Measurements from ENCODE around the gene USP24. TPM values are rescaled to one million over a fixed set of nuclear protein-coding genes. Genes with fewer than 3 reads are reported as not detected.

USP24 gene
- total RNA-seq, 5 donors from 2014 or later (not counting 1 experiment from before 2014, with no cell fraction given), result 58.9 to 90.7 (median 64.0) TPM

DNA sequence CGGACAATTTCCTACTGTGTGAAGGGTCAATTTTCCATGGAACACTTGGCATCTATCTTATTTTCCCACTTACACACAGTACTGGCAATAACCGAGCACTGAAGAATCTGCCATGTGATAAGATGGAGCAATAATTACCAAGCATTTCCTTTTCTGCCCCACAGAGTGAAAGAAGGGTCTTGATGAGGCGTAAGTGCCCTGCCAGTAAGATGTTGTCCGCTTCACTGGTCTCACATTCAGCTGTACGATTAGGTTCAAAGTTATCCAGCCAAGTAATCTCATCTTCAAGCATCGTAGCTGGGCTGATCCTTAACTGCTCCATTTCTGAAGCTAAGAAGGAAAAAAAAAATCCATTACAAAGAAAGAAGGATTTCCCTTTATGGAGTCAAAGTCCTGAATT is 108.1 kb downstream of the USP24 start:
- Mint-ChIP-seq H3K9me3 (no peaks in the 10 kb centered on the region), H3K4me1 (no peaks in the 10 kb centered on the region), H3K27ac (no peak overlapping the region), H3K27me3 (no peaks in the 10 kb centered on the region), H3K4me3 (no peak overlapping the region), H3K36me3 (peaks cover 66% of the 10 kb centered on the region)
- POLR2A ChIA-PET, result no interaction called here
- H3K27ac ChIP-seq (ENCODE audit: low read length), result no peak overlapping the region
- WGBS (ENCODE audit: insufficient coverage), result 100% methylated on average over 4 of the region's 6 CpGs
- no peak overlapping the region for H3K4me3 ChIP-seq (ENCODE audit: control insufficient read depth in 1 of 2, extremely low read depth in 1 of 2, low read length in 1 of 2)
- no peak for ATAC-seq (replicated peaks in 1 of 4)
- no peak for DNase-seq
- H3K9me3 ChIP-seq, result no peaks in the 10 kb centered on the region
- CTCF ChIA-PET, result no interaction called here
- peaks cover 4 to 87% of the 10 kb centered on the region in 2 donors for H3K36me3 ChIP-seq (ENCODE audit: control insufficient read depth in 2 of 2, extremely low read depth in 1 of 2, insufficient read depth in 1 of 2, low read length in 1 of 2)
- no peaks in the 10 kb centered on the region for H3K4me1 ChIP-seq (ENCODE audit: control insufficient read depth in 1 of 2, extremely low read depth in 1 of 2, insufficient read depth in 2 of 2, low read length in 2 of 2)
- H3K27me3 ChIP-seq (replicated peaks in 1 of 2; ENCODE audit: control insufficient read depth in 2 of 2, extremely low read depth in 1 of 2, insufficient read depth in 2 of 2, low read length in 1 of 2), result no peaks in the 10 kb centered on the region

DNA sequence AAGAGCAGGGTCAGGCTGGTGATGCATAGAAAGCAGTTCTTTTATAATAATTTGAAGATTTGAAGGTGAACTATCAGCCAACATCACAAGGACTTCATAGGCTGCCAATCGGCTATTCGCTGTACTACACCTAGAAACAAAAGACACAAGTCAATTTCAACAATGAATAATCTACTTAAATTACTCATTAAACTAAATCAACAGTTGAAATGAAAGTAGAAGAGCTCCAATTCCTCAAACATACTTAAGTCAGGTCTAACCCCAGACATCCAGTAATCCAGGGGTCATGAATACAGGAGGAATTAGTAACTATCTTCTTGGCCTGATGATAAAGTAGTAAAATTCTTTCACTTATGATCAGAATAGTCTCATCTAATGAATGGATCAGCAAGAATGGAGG is 111.3 kb downstream of the USP24 start:
- H3K4me3 Mint-ChIP-seq, result no peak overlapping the region
- Histone ChIP-seq H3K9me3 (no peaks in the 10 kb centered on the region), H3K27ac (ENCODE audit: low read length) (no peak overlapping the region), H3K36me3 (ENCODE audit: control insufficient read depth in 2 of 2, extremely low read depth in 1 of 2, insufficient read depth in 1 of 2, low read length in 1 of 2) (peaks cover 4 to 96% of the 10 kb centered on the region in 2 donors), H3K4me1 (ENCODE audit: control insufficient read depth in 1 of 2, extremely low read depth in 1 of 2, insufficient read depth in 2 of 2, low read length in 2 of 2) (no peaks in the 10 kb centered on the region), H3K4me3 (ENCODE audit: control insufficient read depth in 1 of 2, extremely low read depth in 1 of 2, low read length in 1 of 2) (no peak overlapping the region), H3K27me3 (replicated peaks in 1 of 2; ENCODE audit: control insufficient read depth in 2 of 2, extremely low read depth in 1 of 2, insufficient read depth in 2 of 2, low read length in 1 of 2) (no peaks in the 10 kb centered on the region)
- H3K4me1 Mint-ChIP-seq, result no peaks in the 10 kb centered on the region
- no peak overlapping the region for H3K27ac Mint-ChIP-seq
- WGBS (ENCODE audit: insufficient coverage), result 100% methylated on average over 1 of the region's 2 CpGs
- ATAC-seq (replicated peaks in 1 of 4) (no peak), DNase-seq (no peak)
- H3K36me3 Mint-ChIP-seq, result peaks cover 57% of the 10 kb centered on the region
- CTCF ChIA-PET, result no interaction called here
- no peaks in the 10 kb centered on the region for H3K9me3 Mint-ChIP-seq
- POLR2A ChIA-PET, result interaction anchor here in 1 of 2 donors (0.6 kb wide), 1 partner anchor 224 kb away, joined by 3 read pairs; no protein-coding TSS in a partner anchor
- H3K27me3 Mint-ChIP-seq, result no peaks in the 10 kb centered on the region

DNA sequence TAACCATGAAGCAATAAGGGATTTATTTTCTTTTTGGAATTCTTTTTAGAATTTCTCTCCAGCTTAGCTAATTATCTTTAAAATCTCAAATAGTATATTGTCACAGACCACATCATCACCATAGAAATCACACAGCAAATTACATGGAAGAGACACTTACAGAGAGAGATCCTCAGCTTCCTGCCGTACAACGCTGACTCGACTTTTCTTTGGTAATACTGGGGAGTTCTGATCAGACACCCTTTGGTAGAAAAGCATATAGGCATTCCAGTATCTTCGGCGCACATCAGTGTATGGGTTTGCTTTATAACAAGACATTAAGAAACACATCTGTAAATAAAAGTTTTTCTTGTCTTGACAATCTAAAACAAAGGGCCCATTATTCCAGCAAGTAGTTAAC is 120.1 kb downstream of the USP24 start:
- ATAC-seq (replicated peaks in 1 of 4) (no peak), DNase-seq (no peak)
- POLR2A ChIA-PET, result no interaction called here
- whole genome bisulfite sequencing (ENCODE audit: insufficient coverage), result no CpG with 5 or more reads among the region's 5 CpGs
- H3K27ac ChIP-seq (ENCODE audit: low read length), result no peak overlapping the region
- peaks cover 0 to 94% of the 10 kb centered on the region in 2 donors for H3K36me3 ChIP-seq (ENCODE audit: control insufficient read depth in 2 of 2, extremely low read depth in 1 of 2, insufficient read depth in 1 of 2, low read length in 1 of 2)
- no peaks in the 10 kb centered on the region for H3K27me3 Mint-ChIP-seq
- no peaks in the 10 kb centered on the region for H3K4me1 Mint-ChIP-seq
- no peaks in the 10 kb centered on the region for H3K9me3 Mint-ChIP-seq
- no peak overlapping the region for H3K4me3 Mint-ChIP-seq
- no peaks in the 10 kb centered on the region for H3K4me1 ChIP-seq (ENCODE audit: control insufficient read depth in 1 of 2, extremely low read depth in 1 of 2, insufficient read depth in 2 of 2, low read length in 2 of 2)
- H3K9me3 ChIP-seq, result no peaks in the 10 kb centered on the region
- H3K27ac Mint-ChIP-seq, result no peak overlapping the region
- H3K27me3 ChIP-seq (replicated peaks in 1 of 2; ENCODE audit: control insufficient read depth in 2 of 2, extremely low read depth in 1 of 2, insufficient read depth in 2 of 2, low read length in 1 of 2), result no peaks in the 10 kb centered on the region
- no peak overlapping the region for H3K4me3 ChIP-seq (ENCODE audit: control insufficient read depth in 1 of 2, extremely low read depth in 1 of 2, low read length in 1 of 2)
- CTCF ChIA-PET, result no interaction called here
- peaks cover 69% of the 10 kb centered on the region for H3K36me3 Mint-ChIP-seq

DNA sequence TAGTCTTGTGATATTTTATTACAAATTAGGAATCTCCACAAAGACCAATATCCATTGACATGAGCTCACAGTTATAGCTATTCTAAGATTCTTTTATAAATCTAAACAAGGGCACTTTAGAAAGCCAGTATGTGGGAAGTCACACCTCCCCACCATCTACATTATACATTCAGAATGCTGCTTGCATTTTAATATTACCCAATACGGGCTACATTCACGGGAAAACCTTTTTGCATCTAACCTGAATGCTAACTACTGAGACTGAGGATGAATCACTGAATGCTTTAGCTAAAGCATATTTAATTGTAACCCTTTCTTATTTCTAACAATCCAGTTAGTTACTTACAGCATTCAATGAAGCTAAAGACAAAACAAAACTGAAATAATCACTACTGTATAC is 122.7 kb downstream of the USP24 start:
- Mint-ChIP-seq H3K27ac (no peak overlapping the region), H3K4me1 (peaks cover 0 to 2% (median 2%) of the 10 kb centered on the region in 3 donors), H3K4me3 (no peak overlapping the region), H3K36me3 (peaks cover 74% of the 10 kb centered on the region), H3K9me3 (no peaks in the 10 kb centered on the region), H3K27me3 (no peaks in the 10 kb centered on the region)
- H3K27me3 ChIP-seq (replicated peaks in 1 of 2; ENCODE audit: control insufficient read depth in 2 of 2, extremely low read depth in 1 of 2, insufficient read depth in 2 of 2, low read length in 1 of 2), result no peaks in the 10 kb centered on the region
- H3K4me3 ChIP-seq (ENCODE audit: control insufficient read depth in 1 of 2, extremely low read depth in 1 of 2, low read length in 1 of 2), result no peak overlapping the region
- H3K9me3 ChIP-seq, result no peaks in the 10 kb centered on the region
- WGBS (ENCODE audit: insufficient coverage), result 100% methylated on average over 2 of the region's 2 CpGs
- H3K27ac ChIP-seq (ENCODE audit: low read length), result no peak overlapping the region
- H3K4me1 ChIP-seq (ENCODE audit: control insufficient read depth in 1 of 2, extremely low read depth in 1 of 2, insufficient read depth in 2 of 2, low read length in 2 of 2), result no peaks in the 10 kb centered on the region
- ChIA-PET POLR2A (no interaction called here), CTCF (interaction anchor here in 1 of 2 donors (0.5 to 1.4 kb wide), 2 partner anchors 9 to 19 kb away, joined by 3 to 5 read pairs; no protein-coding TSS in a partner anchor)
- peaks cover 8 to 91% of the 10 kb centered on the region in 2 donors for H3K36me3 ChIP-seq (ENCODE audit: control insufficient read depth in 2 of 2, extremely low read depth in 1 of 2, insufficient read depth in 1 of 2, low read length in 1 of 2)
- ATAC-seq (replicated peaks in 1 of 4) (no peak), DNase-seq (no peak)

DNA sequence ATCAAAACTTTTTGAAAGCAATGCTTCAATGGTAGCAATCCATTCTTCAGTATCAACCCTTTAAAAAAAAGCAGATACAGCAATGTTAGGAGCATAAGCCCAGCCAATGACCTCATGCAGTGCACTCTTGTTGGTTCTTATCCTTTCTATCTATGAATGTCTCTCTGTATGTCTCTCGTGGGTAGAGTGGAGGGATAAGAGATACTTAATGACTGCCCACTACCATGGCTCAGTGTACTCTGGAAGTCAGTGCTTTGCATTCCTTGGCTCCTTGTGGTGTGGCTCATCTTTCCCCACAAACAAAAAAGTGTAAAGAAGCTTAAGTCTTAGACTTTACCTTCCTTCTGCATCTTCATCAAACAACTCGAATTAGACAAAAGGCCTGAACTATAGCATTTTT is 125.5 kb downstream of the USP24 start:
- no CpG with 5 or more reads among the region's 2 CpGs for WGBS (ENCODE audit: insufficient coverage)
- Mint-ChIP-seq H3K27me3 (no peaks in the 10 kb centered on the region), H3K4me3 (no peak overlapping the region), H3K9me3 (no peaks in the 10 kb centered on the region), H3K4me1 (peaks cover 0 to 2% (median 2%) of the 10 kb centered on the region in 3 donors), H3K27ac (no peak overlapping the region), H3K36me3 (peaks cover 70% of the 10 kb centered on the region)
- Histone ChIP-seq H3K4me1 (ENCODE audit: control insufficient read depth in 1 of 2, extremely low read depth in 1 of 2, insufficient read depth in 2 of 2, low read length in 2 of 2) (no peaks in the 10 kb centered on the region), H3K27ac (ENCODE audit: low read length) (no peak overlapping the region), H3K9me3 (no peaks in the 10 kb centered on the region), H3K27me3 (replicated peaks in 1 of 2; ENCODE audit: control insufficient read depth in 2 of 2, extremely low read depth in 1 of 2, insufficient read depth in 2 of 2, low read length in 1 of 2) (no peaks in the 10 kb centered on the region), H3K36me3 (ENCODE audit: control insufficient read depth in 2 of 2, extremely low read depth in 1 of 2, insufficient read depth in 1 of 2, low read length in 1 of 2) (peaks cover 19 to 89% of the 10 kb centered on the region in 2 donors), H3K4me3 (ENCODE audit: control insufficient read depth in 1 of 2, extremely low read depth in 1 of 2, low read length in 1 of 2) (no peak overlapping the region)
- DNase-seq (no peak), ATAC-seq (replicated peaks in 1 of 4) (no peak)
- ChIA-PET CTCF (no interaction called here), POLR2A (no interaction called here)

DNA sequence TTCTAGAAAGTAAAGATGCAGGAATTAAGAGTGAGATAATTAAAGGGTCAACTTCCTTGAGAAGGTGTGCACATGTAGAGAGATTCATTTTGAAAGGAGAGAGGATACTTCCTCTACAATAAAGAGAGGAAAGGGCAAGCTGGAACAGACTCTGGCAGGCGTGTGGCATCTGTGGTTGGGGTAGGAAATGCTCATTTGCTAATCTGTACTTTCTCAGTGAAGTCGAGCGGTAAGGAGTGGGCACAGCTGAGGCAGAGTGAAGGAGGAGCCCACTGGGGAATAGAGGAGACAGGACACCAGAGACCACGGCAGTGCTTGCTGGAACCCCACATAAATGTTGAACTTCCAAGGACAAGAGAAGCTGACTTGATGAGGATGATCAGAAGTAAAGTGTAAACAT is 126.8 kb downstream of the USP24 start:
- no peak overlapping the region for H3K4me3 ChIP-seq (ENCODE audit: control insufficient read depth in 1 of 2, extremely low read depth in 1 of 2, low read length in 1 of 2)
- peaks cover 19 to 92% of the 10 kb centered on the region in 2 donors for H3K36me3 ChIP-seq (ENCODE audit: control insufficient read depth in 2 of 2, extremely low read depth in 1 of 2, insufficient read depth in 1 of 2, low read length in 1 of 2)
- Mint-ChIP-seq H3K27ac (peak overlapping the region; percentile 21 to 62), H3K27me3 (no peaks in the 10 kb centered on the region), H3K4me3 (no peak overlapping the region), H3K36me3 (peaks cover 73% of the 10 kb centered on the region), H3K9me3 (no peaks in the 10 kb centered on the region), H3K4me1 (peaks cover 0 to 2% (median 2%) of the 10 kb centered on the region in 3 donors)
- H3K4me1 ChIP-seq (ENCODE audit: control insufficient read depth in 1 of 2, extremely low read depth in 1 of 2, insufficient read depth in 2 of 2, low read length in 2 of 2), result no peaks in the 10 kb centered on the region
- POLR2A ChIA-PET, result no interaction called here
- no peaks in the 10 kb centered on the region for H3K27me3 ChIP-seq (replicated peaks in 1 of 2; ENCODE audit: control insufficient read depth in 2 of 2, extremely low read depth in 1 of 2, insufficient read depth in 2 of 2, low read length in 1 of 2)
- ATAC-seq (replicated peaks in 1 of 4), result no peak
- no peak overlapping the region for H3K27ac ChIP-seq (ENCODE audit: low read length)
- H3K9me3 ChIP-seq, result no peaks in the 10 kb centered on the region
- CTCF ChIA-PET, result interaction anchor here in 1 of 2 donors (0.6 kb wide), 1 partner anchor 17 kb away, joined by 3 read pairs; no protein-coding TSS in a partner anchor
- DNase-seq, result no peak
- 13% methylated on average over 1 of the region's 4 CpGs for WGBS (ENCODE audit: insufficient coverage)

DNA sequence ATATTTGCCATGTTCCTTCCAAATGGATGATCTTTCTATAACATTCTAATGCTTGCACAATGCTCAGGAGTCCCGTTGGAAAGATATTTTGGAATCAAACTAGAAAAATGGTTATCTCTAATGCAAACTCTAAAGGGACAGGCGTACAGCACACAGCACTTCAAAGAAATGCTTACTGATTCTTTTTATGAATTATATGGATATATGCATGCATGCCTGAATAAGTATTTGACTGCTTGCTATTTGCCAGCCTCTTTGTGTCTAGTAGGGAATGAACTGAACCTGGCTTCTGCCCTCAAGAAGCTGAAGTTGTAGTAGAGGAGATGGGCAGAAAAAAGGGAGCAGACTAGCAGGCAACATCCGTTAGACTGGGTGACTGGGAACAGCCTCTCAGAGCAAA is 127.7 kb downstream of the USP24 start:
- CTCF ChIA-PET, result no interaction called here

More for the DNA sequence above, 127.7 kb downstream of the USP24 start:
- Histone ChIP-seq H3K4me3 (ENCODE audit: control insufficient read depth in 1 of 2, extremely low read depth in 1 of 2, low read length in 1 of 2) (no peak overlapping the region), H3K27ac (ENCODE audit: low read length) (no peak overlapping the region), H3K4me1 (ENCODE audit: control insufficient read depth in 1 of 2, extremely low read depth in 1 of 2, insufficient read depth in 2 of 2, low read length in 2 of 2) (no peaks in the 10 kb centered on the region), H3K27me3 (replicated peaks in 1 of 2; ENCODE audit: control insufficient read depth in 2 of 2, extremely low read depth in 1 of 2, insufficient read depth in 2 of 2, low read length in 1 of 2) (no peaks in the 10 kb centered on the region), H3K9me3 (no peaks in the 10 kb centered on the region), H3K36me3 (ENCODE audit: control insufficient read depth in 2 of 2, extremely low read depth in 1 of 2, insufficient read depth in 1 of 2, low read length in 1 of 2) (peaks cover 19 to 93% of the 10 kb centered on the region in 2 donors)
- H3K36me3 Mint-ChIP-seq, result peaks cover 76% of the 10 kb centered on the region
- POLR2A ChIA-PET, result no interaction called here
- H3K4me3 Mint-ChIP-seq, result no peak overlapping the region
- no peaks in the 10 kb centered on the region for H3K27me3 Mint-ChIP-seq
- H3K9me3 Mint-ChIP-seq, result no peaks in the 10 kb centered on the region
- no peak overlapping the region for H3K27ac Mint-ChIP-seq
- ATAC-seq (replicated peaks in 1 of 4) (no peak), DNase-seq (no peak)
- H3K4me1 Mint-ChIP-seq, result peaks cover 0 to 2% (median 2%) of the 10 kb centered on the region in 3 donors
- WGBS (ENCODE audit: insufficient coverage), result 100% methylated on average over 1 of the region's 3 CpGs
